Pancreas (tissue), 10 donors: ENCODE data around the gene GRB10. TPM values are rescaled to one million over a fixed set of nuclear protein-coding genes. Genes with fewer than 3 reads are reported as not detected.

Experiments
- ATAC-seq, 4 donors: fragments of 200-7000 bp; cut with Tn5 transposase; one replicate each; pipeline versions ENCODE4 v1.8.0 to v1.9.1; 2020; ENCODE audit warnings: mild to moderate bottlenecking in 4 of 4, moderate library complexity in 4 of 4
- DNase-seq, 6 donors: peaks; one replicate each; pipeline ENCODE4 v3.0.0-alpha.2; 2020
- FAIRE-seq: peaks from 2 replicates; lab custom pipeline; 2012; peaks lifted over from hg19 to GRCh38; lab: Jason Lieb, UNC
- H3K27ac ChIP-seq, 4 donors: fragments of 200-600 bp; sonication (generic); 1 replicate in 3 of 4; 2 replicates in 1 of 4; pipeline versions ENCODE4 v1.5.0 to v1.8.0; 2020
- H3K27me3 ChIP-seq, 4 donors: fragments of 200-600 bp; one replicate each; pipeline ENCODE4 v1.8.0; 2021
- H3K36me3 ChIP-seq, 3 donors: fragments of 200-600 bp; sonication (generic) in 1 of 3; one replicate each; pipeline versions ENCODE4 v1.5.0 to v1.8.0; 2020 to 2021
- H3K4me1 ChIP-seq, 3 donors: fragments of 200-600 bp; one replicate each; pipeline ENCODE4 v1.8.0; 2021
- H3K4me3 ChIP-seq, 4 donors: fragments of 200-600 bp; sonication (generic) in 2 of 4; one replicate each; pipeline versions ENCODE4 v1.5.0 to v1.8.0; 2020 to 2021
- H3K9me3 ChIP-seq, 4 donors: fragments of 200-600 bp; one replicate each; pipeline ENCODE4 v1.8.0; 2021
- CTCF ChIP-seq, 4 donors: fragments of 200-600 bp; sonication (generic) in 3 of 4; IDR thresholded peaks; one replicate each; pipeline versions ENCODE4 v1.5.0 to v1.8.0; 2021; ENCODE audit warnings: antibody characterized with exemption in 4 of 4
- WGBS, 2 donors: extraction: QIAGEN DNeasy Blood & Tissue Kit; methylation state at CpG; one replicate each; pipeline ENCODE4 v1.1.7; 2013; 5-methylcytosine and 5-hydroxymethylcytosine counted together
- intact Hi-C, 3 donors: fragments of 100-400 bp; cut with DNase I; formaldehyde crosslinking; loops; one replicate each; pipeline versions ENCODE4 v1.11.1 to v1.14.2; 2022
- polyA plus RNA-seq, 2 donors: library from polyadenylated mRNA; stranded (reverse); fragments of 200-250 nt; gene quantifications; one replicate each; pipeline ENCODE4 v1.2.3, GENCODE V29; 2013
- total RNA-seq, 6 donors: library from RNA; stranded (reverse); fragmentation: NEBNext Ultra II Directional in 4 of 6; extraction: Animal tissue kit (Norgen Biotek cat#: 25700) in 4 of 6; gene quantifications; one replicate each; pipeline versions ENCODE4 v1.2.1 to v1.2.4, GENCODE V29; 2021 to 2023
- donor health status: healthy with polysubstance abuse.
- donor health status: DM: no; HTN: no; CAD: no; lungs with moderate emphysema.
- donor health status: DM: no; HTN: no; CAD: no.
- donor health status: control.
- donor health status: control.
- donor health status: Bipolar disorder and iron deficiency.
- donor health status: DM: yes; HTN: yes; CAD: no.
- donor health status: DM: no; HTN: no; CAD: no.
- donor health status: DM: no; HTN: no; CAD: no.
- donor health status: DM: yes; HTN: yes; CAD: no.

Gene GRB10
- total and polyA plus RNA-seq, 8 donors: 69.9 to 199 (median 133) TPM

- no peak for TF ChIP-seq CTCF (IDR thresholded peaks at IDR 0.05)
- Histone ChIP-seq H3K4me3 (no peak overlapping the region), H3K4me1 (peaks cover 5 to 20% (median 16%) of the 10 kb centered on the region in 3 donors), H3K36me3 (no peaks in the 10 kb centered on the region), H3K9me3 (no peaks in the 10 kb centered on the region), H3K27me3 (no peaks in the 10 kb centered on the region), H3K27ac (peak overlapping the region in 2 of 4 donors; percentile 42 to 75)
- intact Hi-C loops: no loop called here
- WGBS, 2 donors: 15 to 16% methylated on average over 5 of the region's 5 CpGs
- FAIRE-seq (no peak), ATAC-seq (peak; percentile 55 to 75 (median 66)), DNase-seq (no peak)
These were observed 39.4 kb upstream of the GRB10 start for GRCh38 chr7:50822110-50822509.

DNA sequence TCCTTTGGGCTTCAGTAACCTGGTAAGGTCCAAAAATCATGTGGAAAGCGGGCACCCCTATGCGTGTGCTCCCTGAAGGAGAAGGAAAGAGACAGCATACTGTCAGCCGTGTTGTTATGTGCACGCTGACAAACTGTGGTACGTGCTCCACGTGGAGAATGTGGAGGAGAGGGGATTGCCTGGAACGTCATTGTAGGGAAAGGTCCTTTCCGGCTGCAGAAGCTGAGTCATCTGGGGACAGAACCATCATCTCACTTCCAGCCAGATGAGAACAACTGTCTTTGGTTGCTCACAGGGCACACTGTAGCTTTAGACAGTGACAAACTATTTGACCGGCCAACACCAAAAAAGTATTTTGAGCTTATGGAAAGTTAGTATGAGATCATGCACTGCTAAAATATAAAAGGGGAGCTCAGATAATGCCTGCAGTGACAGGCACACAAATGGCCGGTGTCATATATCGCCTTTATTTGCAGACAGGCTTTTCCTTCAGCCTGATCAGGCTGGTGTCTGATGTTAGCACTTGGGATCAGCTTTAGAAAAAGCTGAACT is 38.8 kb upstream of the GRB10 start:
- H3K27me3 ChIP-seq: no peaks in the 10 kb centered on the region
- no peak for TF ChIP-seq CTCF (IDR thresholded peaks at IDR 0.05)
- no peaks in the 10 kb centered on the region for H3K9me3 ChIP-seq
- H3K36me3 ChIP-seq: no peaks in the 10 kb centered on the region
- 39 to 50% methylated on average over 11 of the region's 11 CpGs for WGBS, 2 donors
- H3K4me1 ChIP-seq: peaks cover 5 to 20% (median 16%) of the 10 kb centered on the region in 3 donors
- DNase-seq: peak in 1 of 6 donors; percentile 12
- no peak for FAIRE-seq
- intact Hi-C loops: no loop called here
- ATAC-seq: peak; percentile 41 to 76 (median 68)
- no peak overlapping the region for H3K4me3 ChIP-seq
- H3K27ac ChIP-seq: peak overlapping the region in 2 of 4 donors; percentile 42 to 75

DNA sequence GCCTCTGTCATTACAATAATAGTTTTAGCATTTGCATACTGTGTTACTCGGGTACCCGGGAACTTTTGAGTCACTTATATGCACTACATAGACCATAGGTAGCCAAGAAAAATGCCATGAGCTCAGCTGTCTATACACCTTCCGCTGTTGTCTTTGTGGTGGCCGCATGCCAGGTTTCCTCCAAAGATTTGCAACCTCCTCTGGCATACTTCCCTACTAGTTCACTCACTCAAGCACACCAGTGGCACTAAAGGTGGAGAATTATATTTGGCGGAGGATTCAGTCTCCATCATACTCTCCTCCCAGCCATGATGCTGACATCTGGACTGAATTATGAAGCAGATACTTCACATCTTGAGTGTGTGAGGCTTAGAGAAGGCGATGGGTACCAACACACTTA is 35.6 kb upstream of the GRB10 start:
- FAIRE-seq: no peak

DNA sequence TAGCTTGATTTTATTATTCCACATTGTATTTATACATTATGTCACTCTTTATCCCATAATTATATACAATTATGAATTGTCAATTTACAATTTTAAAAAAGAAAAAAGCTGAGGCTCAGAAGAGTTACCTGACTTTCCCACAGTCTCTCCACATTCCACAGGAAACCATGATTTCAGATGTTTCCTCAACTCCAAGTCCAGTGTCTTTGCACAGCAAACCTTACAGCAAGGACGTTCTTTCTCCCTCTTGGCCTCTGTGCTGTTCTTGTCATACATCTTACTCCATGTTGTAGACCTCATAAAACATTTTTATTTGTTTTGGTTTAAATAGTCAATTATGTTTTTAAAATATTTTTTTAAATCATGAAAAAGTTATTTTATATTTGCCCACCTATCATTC is 34.9 kb upstream of the GRB10 start:
- ATAC-seq (no peak), DNase-seq (no peak), FAIRE-seq (no peak)
- H3K36me3 ChIP-seq: no peaks in the 10 kb centered on the region
- TF ChIP-seq CTCF (IDR thresholded peaks at IDR 0.05): no peak
- no peaks in the 10 kb centered on the region for H3K9me3 ChIP-seq
- WGBS, 2 donors: 86 to 96% methylated on average over 1 of the region's 1 CpG
- peaks cover 2 to 23% (median 16%) of the 10 kb centered on the region in 3 donors for H3K4me1 ChIP-seq
- intact Hi-C loops: no loop called here
- H3K4me3 ChIP-seq: no peak overlapping the region
- H3K27me3 ChIP-seq: no peaks in the 10 kb centered on the region
- H3K27ac ChIP-seq: no peak overlapping the region

More for the DNA sequence above, 35.6 kb upstream of the GRB10 start:
- Histone ChIP-seq H3K9me3 (no peaks in the 10 kb centered on the region), H3K27me3 (no peaks in the 10 kb centered on the region), H3K36me3 (no peaks in the 10 kb centered on the region), H3K4me3 (no peak overlapping the region), H3K27ac (no peak overlapping the region), H3K4me1 (peaks cover 5 to 20% (median 16%) of the 10 kb centered on the region in 3 donors)
- 69 to 74% methylated on average over 6 of the region's 6 CpGs for WGBS, 2 donors
- intact Hi-C loops: no loop called here
- no peak for TF ChIP-seq CTCF (IDR thresholded peaks at IDR 0.05)
- no peak for DNase-seq
- ATAC-seq: no peak

- DNase-seq: no peak
- H3K9me3 ChIP-seq: no peaks in the 10 kb centered on the region
- H3K4me1 ChIP-seq: peaks cover 0 to 20% (median 0%) of the 10 kb centered on the region in 3 donors
- no peak overlapping the region for H3K4me3 ChIP-seq
- FAIRE-seq: no peak
- WGBS, 2 donors: 89 to 91% methylated on average over 3 of the region's 3 CpGs
- no peak for ATAC-seq
- intact Hi-C loops: no loop called here
- H3K36me3 ChIP-seq: no peaks in the 10 kb centered on the region
- TF ChIP-seq CTCF (IDR thresholded peaks at IDR 0.05): no peak
- no peaks in the 10 kb centered on the region for H3K27me3 ChIP-seq
- no peak overlapping the region for H3K27ac ChIP-seq
These were observed 32.4 kb upstream of the GRB10 start for GRCh38 chr7:50815138-50815537.
